Breast epithelium (tissue), 4 donors: ENCODE data around the gene GAS6. TPM values are rescaled to one million over a fixed set of nuclear protein-coding genes. Genes with fewer than 3 reads are reported as not detected.

Experiments used
- DNase-seq, 2 donors: peaks; one replicate each; pipeline ENCODE4 v3.0.0-alpha.2; 2019; ENCODE audit warnings: low spot score in 2 of 2
- H3K27ac ChIP-seq, 2 donors: fragments of 200-600 bp; sonication (generic) in 1 of 2; one replicate each; pipeline ENCODE4 v1.5.1; 2016 to 2019; ENCODE audit warnings: mild to moderate bottlenecking in 1 of 2
- H3K27me3 ChIP-seq, 2 donors: fragments of 200-600 bp; sonication (generic) in 1 of 2; one replicate each; pipeline versions ENCODE4 v1.5.1 to v1.6.0; 2017 to 2019; ENCODE audit warnings: control low read depth in 1 of 2, mild to moderate bottlenecking in 1 of 2
- H3K36me3 ChIP-seq: fragments of 200-600 bp; one replicate; pipeline ENCODE4 v1.5.1; 2019
- H3K4me1 ChIP-seq, 2 donors: fragments of 200-600 bp; sonication (generic); one replicate each; pipeline ENCODE4 v1.5.1; 2016 to 2019; ENCODE audit warnings: control low read depth in 1 of 2
- H3K4me3 ChIP-seq, 3 donors: fragments of 200-600 bp; sonication (generic); 1 replicate in 2 of 3; 2 replicates in 1 of 3; pipeline ENCODE4 v1.5.1; 2016 to 2019; ENCODE audit warnings: mild to moderate bottlenecking in 3 of 3, moderate library complexity in 2 of 3
- H3K9me3 ChIP-seq, 2 donors: fragments of 200-600 bp; sonication (generic) in 1 of 2; one replicate each; pipeline ENCODE4 v1.5.1; 2016 to 2019; ENCODE audit warnings: control low read depth in 1 of 2
- POLR2A ChIP-seq: fragments of 450-650 bp; IDR thresholded peaks from one replicate; pipeline ENCODE4 v1.6.1; 2016; ENCODE audit warnings: antibody characterized with exemption, mild to moderate bottlenecking, moderate library complexity
- POLR2AphosphoS5 ChIP-seq, 3 donors: sonication (generic); formaldehyde crosslinking; IDR thresholded peaks; one replicate each; pipeline ENCODE4 v1.6.1; 2017; ENCODE audit warnings: antibody characterized with exemption in 3 of 3
- intact Hi-C: fragments of 100-400 bp; cut with DNase I; formaldehyde crosslinking; loops from one replicate; pipeline ENCODE4 v1.15.1; 2023; ENCODE audit warnings: low total_unique reads
- total RNA-seq, 3 donors: library from RNA; depleted of rRNA; stranded (reverse); fragments of >200 nt; gene quantifications; one replicate each; pipeline ENCODE4 v1.1.0, GENCODE V29; 2016
- TF ChIP-seq, protein P1 (sequence below), 3 donors: fragments of 450-650 bp; IDR thresholded peaks; one replicate each; pipeline ENCODE4 v1.5.1; 2016 to 2017; ENCODE audit warnings: antibody characterized with exemption in 3 of 3, mild to moderate bottlenecking in 3 of 3, moderate library complexity in 3 of 3

Gene GAS6
- total RNA-seq, 3 donors from 2014 or later = 85.9 to 146 (median 103) TPM

- TF ChIP-seq POLR2AphosphoS5 (IDR thresholded peaks at IDR 0.05) (no peak), POLR2A (no peak)
- TF ChIP-seq, protein P1, sequence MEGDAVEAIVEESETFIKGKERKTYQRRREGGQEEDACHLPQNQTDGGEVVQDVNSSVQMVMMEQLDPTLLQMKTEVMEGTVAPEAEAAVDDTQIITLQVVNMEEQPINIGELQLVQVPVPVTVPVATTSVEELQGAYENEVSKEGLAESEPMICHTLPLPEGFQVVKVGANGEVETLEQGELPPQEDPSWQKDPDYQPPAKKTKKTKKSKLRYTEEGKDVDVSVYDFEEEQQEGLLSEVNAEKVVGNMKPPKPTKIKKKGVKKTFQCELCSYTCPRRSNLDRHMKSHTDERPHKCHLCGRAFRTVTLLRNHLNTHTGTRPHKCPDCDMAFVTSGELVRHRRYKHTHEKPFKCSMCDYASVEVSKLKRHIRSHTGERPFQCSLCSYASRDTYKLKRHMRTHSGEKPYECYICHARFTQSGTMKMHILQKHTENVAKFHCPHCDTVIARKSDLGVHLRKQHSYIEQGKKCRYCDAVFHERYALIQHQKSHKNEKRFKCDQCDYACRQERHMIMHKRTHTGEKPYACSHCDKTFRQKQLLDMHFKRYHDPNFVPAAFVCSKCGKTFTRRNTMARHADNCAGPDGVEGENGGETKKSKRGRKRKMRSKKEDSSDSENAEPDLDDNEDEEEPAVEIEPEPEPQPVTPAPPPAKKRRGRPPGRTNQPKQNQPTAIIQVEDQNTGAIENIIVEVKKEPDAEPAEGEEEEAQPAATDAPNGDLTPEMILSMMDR (IDR thresholded peaks at IDR 0.05) = no peak
- intact Hi-C loops = no loop called here
- no peak for DNase-seq
- Histone ChIP-seq H3K27ac (no peak overlapping the region), H3K27me3 (no peaks in the 10 kb centered on the region), H3K4me1 (peaks cover 3 to 8% of the 10 kb centered on the region in 2 donors), H3K9me3 (no peaks in the 10 kb centered on the region), H3K4me3 (no peak overlapping the region), H3K36me3 (no peaks in the 10 kb centered on the region)
Observed at GRCh38 chr13:113849546-113849945, 14.3 kb downstream of the GAS6 start.

DNA sequence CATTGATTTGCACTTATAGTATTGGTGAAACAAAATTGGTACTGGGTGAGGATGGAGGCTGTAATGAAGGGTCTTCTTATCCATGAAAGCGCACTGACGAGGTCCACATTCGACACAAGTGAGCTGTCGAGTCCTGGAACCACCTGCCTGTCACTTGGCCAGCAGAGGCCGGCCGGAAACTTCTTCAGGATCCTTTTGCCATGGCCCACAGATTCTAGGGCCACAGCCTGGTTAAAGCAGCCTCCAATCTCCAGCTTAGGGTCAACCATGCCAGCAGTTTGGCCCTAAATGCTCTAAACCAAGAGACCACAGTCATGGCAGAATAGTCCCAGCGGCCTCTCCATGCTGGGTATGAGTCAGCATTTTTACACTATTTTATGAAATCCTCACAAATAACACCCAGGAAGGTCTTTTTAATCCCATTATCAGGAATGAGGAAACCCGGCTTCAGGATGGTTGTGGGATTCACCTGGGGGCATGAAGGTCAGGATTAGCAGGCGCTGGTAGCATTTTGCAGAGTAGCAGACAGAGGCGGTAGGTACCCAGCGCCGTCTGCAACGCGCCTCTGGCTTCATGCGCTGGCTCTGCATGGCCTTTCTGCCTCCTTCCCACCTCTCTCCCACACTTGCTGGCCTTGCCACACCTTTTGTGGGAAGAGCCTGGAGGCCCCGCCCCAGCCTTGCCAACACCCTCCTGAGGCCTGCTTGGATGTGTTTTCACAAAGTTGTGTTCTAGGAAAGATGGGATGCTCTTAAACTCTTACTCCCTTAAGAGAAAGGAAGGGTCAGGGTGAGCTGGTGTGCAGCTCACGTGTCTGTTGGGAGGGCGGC, 15.2 kb downstream of the GAS6 start:
- Histone ChIP-seq H3K4me1 (no peaks in the 10 kb centered on the region), H3K27ac (no peak overlapping the region), H3K27me3 (no peaks in the 10 kb centered on the region), H3K4me3 (no peak overlapping the region), H3K36me3 (no peaks in the 10 kb centered on the region), H3K9me3 (no peaks in the 10 kb centered on the region)
- TF ChIP-seq, protein P1 (IDR thresholded peaks at IDR 0.05) = no peak
- TF ChIP-seq POLR2AphosphoS5 (IDR thresholded peaks at IDR 0.05) = no peak
- intact Hi-C loops = no loop called here
- DNase-seq = no peak

DNA sequence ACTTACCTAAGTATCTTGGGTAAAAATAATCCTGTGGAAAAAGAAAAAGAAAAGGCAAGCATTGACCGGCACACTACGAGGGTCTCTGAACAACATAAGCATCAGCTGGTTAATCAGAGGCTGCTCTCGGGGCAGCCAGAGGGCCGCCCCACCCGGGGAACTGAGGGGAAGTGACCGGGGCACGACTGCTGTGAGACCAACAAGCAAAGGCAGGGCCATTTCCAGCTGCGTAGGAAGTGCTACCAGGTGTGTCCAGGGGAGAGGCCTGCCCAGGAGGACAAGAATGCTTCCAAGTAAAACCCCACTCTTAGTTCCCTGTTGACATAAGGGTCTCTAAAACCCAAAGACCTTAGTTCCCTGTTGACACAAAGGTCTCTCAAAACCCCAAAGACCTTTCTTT, 15.9 kb downstream of the GAS6 start:
- H3K4me1 ChIP-seq = no peaks in the 10 kb centered on the region
- no peaks in the 10 kb centered on the region for H3K36me3 ChIP-seq
- no peaks in the 10 kb centered on the region for H3K9me3 ChIP-seq
- peak in 1 of 2 donors; percentile 39 for DNase-seq
- TF ChIP-seq, protein P1 (IDR thresholded peaks at IDR 0.05) = no peak
- TF ChIP-seq POLR2A = no peak
- no peak for TF ChIP-seq POLR2AphosphoS5 (IDR thresholded peaks at IDR 0.05)
- H3K4me3 ChIP-seq = no peak overlapping the region
- H3K27ac ChIP-seq = no peak overlapping the region
- intact Hi-C loops = no loop called here
- no peaks in the 10 kb centered on the region for H3K27me3 ChIP-seq

DNA sequence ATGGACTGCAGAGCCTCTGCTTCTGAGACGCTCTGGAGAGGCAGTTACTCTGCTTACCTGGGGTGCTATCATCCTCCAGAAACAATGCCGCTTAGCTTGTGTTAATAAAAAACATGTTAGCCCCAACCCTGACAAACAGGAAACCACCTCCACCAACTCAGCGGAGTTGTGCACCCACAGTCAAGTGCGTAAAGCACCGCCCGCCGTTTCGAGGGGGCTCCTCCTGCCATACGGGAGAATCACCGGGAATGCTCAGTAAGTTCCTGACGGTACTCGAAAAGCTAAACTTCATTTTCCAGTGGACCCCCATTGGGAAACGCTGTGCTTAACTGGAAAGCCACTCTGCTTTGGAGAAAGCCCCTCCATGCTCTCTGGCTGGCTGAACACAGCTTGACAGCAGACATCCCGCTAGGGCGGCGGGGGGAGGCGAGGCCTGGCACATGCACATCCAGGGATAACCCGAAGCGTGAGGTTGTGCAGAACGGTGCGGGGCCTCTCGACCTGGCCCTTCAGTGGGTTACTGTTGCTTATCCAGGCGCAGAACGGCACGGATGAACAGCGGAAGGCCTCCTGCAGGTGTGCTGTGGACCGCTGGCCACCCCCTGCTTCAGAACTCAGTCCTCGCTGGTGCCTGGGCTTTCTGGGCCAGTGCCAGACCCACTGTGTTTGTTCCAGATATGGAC, 17.1 kb downstream of the GAS6 start:
- no peak overlapping the region for H3K4me3 ChIP-seq

More for the DNA sequence above, 17.1 kb downstream of the GAS6 start:
- H3K4me1 ChIP-seq = no peaks in the 10 kb centered on the region
- TF ChIP-seq POLR2A (no peak), POLR2AphosphoS5 (IDR thresholded peaks at IDR 0.05) (no peak)
- TF ChIP-seq, protein P1 (IDR thresholded peaks at IDR 0.05) = no peak
- intact Hi-C loops = no loop called here
- DNase-seq = peak in 1 of 2 donors; percentile 27
- H3K36me3 ChIP-seq = no peaks in the 10 kb centered on the region
- H3K27me3 ChIP-seq = no peaks in the 10 kb centered on the region
- no peak overlapping the region for H3K27ac ChIP-seq
- no peaks in the 10 kb centered on the region for H3K9me3 ChIP-seq
